Measurements from ENCODE around the gene CCT7.

Gene CCT7

GRCh38 chr2:73225513-73226360 lies 8.4 kb upstream of the CCT7 start:
- in situ Hi-C loops (cut with MboI; ENCODE audit: low sequenced_read_pairs), result no loop called here

GRCh38 chr2:73227086-73227485 lies 7.0 kb upstream of the CCT7 start:
- in situ Hi-C loops (cut with MboI; ENCODE audit: low sequenced_read_pairs), result no loop called here

- in situ Hi-C loops (cut with MboI; ENCODE audit: low sequenced_read_pairs), result no loop called here
These were observed 5.5 kb upstream of the CCT7 start for GRCh38 chr2:73228631-73229030.

- in situ Hi-C loops (cut with MboI; ENCODE audit: low sequenced_read_pairs), result no loop called here
These were observed 1.5 kb upstream of the CCT7 start for GRCh38 chr2:73232403-73233153.

- in situ Hi-C loops (cut with MboI; ENCODE audit: low sequenced_read_pairs), result no loop called here
These were observed 765 bp upstream of the CCT7 start, which contains the start of gene PRADC1 for GRCh38 chr2:73233154-73233931. Gene PRADC1, minus strand, starts transcription at chr2:73233239. Its CDS starts 79 bp downstream, at chr2:73233160.

GRCh38 chr2:73235315-73236028 lies 1.4 kb downstream of the CCT7 start:
- in situ Hi-C loops (cut with MboI; ENCODE audit: low sequenced_read_pairs), result no loop called here

- in situ Hi-C loops (cut with MboI; ENCODE audit: low sequenced_read_pairs), result no loop called here
These were observed 3.1 kb downstream of the CCT7 start for GRCh38 chr2:73237168-73237567.

GRCh38 chr2:73238149-73238548 lies 4.0 kb downstream of the CCT7 start:
- in situ Hi-C loops (cut with MboI; ENCODE audit: low sequenced_read_pairs), result no loop called here

GRCh38 chr2:73238976-73239375 lies 4.9 kb downstream of the CCT7 start:
- in situ Hi-C loops (cut with MboI; ENCODE audit: low sequenced_read_pairs), result no loop called here

GRCh38 chr2:73239776-73240175 lies 5.7 kb downstream of the CCT7 start:
- in situ Hi-C loops (cut with MboI; ENCODE audit: low sequenced_read_pairs), result no loop called here

- in situ Hi-C loops (cut with MboI; ENCODE audit: low sequenced_read_pairs), result no loop called here
These were observed 9.9 kb downstream of the CCT7 start for GRCh38 chr2:73243884-73244570.

- in situ Hi-C loops (cut with MboI; ENCODE audit: low sequenced_read_pairs), result no loop called here
These were observed 10.5 kb downstream of the CCT7 start for GRCh38 chr2:73244580-73244979.

GRCh38 chr2:73246850-73247249 lies 12.7 kb downstream of the CCT7 start:
- in situ Hi-C loops (cut with MboI; ENCODE audit: low sequenced_read_pairs), result no loop called here

- in situ Hi-C loops (cut with MboI; ENCODE audit: low sequenced_read_pairs), result no loop called here
These were observed 15.5 kb downstream of the CCT7 start for GRCh38 chr2:73249636-73250035.

- in situ Hi-C loops (cut with MboI; ENCODE audit: low sequenced_read_pairs), result no loop called here
These were observed 17.1 kb downstream of the CCT7 start for GRCh38 chr2:73250872-73251846.

- in situ Hi-C loops (cut with MboI; ENCODE audit: low sequenced_read_pairs), result no loop called here
These were observed 18.3 kb downstream of the CCT7 start for GRCh38 chr2:73252238-73253027.

GRCh38 chr2:73253400-73253799 lies 19.3 kb downstream of the CCT7 start:
- in situ Hi-C loops (cut with MboI; ENCODE audit: low sequenced_read_pairs), result no loop called here

GRCh38 chr2:73253901-73254300 lies 19.8 kb downstream of the CCT7 start:
- in situ Hi-C loops (cut with MboI; ENCODE audit: low sequenced_read_pairs), result no loop called here

Measured in hTERT RPE-1 (cell line).